MM.1S (cell line): Measurements from ENCODE around the gene MGAT1.

Experiments used
- EZH2 ChIP-seq: fragments of 300-600 bp; sonication (generic); optimal IDR thresholded peaks from 2 replicates; pipeline ENCODE3; 2017; ENCODE audit warnings: low read depth, mild to moderate bottlenecking, antibody characterized with exemption, low read length, mixed read lengths
- EZH2phosphoT487 ChIP-seq: fragments of 300-600 bp; sonication (generic); IDR thresholded peaks from 2 replicates; pipeline ENCODE4 v1.6.1; 2018; ENCODE audit warnings: antibody characterized with exemption, low read length
- TF ChIP-seq, protein P1 (sequence below): fragments of 300-600 bp; sonication (generic); IDR thresholded peaks from 2 replicates; pipeline ENCODE4 v1.5.1; 2016; ENCODE audit warnings: antibody characterized with exemption, low read length, mixed read lengths

GRCh38 chr5:180791611-180792213, 10.9 kb downstream of the MGAT1 start:
- TF ChIP-seq, protein P1, sequence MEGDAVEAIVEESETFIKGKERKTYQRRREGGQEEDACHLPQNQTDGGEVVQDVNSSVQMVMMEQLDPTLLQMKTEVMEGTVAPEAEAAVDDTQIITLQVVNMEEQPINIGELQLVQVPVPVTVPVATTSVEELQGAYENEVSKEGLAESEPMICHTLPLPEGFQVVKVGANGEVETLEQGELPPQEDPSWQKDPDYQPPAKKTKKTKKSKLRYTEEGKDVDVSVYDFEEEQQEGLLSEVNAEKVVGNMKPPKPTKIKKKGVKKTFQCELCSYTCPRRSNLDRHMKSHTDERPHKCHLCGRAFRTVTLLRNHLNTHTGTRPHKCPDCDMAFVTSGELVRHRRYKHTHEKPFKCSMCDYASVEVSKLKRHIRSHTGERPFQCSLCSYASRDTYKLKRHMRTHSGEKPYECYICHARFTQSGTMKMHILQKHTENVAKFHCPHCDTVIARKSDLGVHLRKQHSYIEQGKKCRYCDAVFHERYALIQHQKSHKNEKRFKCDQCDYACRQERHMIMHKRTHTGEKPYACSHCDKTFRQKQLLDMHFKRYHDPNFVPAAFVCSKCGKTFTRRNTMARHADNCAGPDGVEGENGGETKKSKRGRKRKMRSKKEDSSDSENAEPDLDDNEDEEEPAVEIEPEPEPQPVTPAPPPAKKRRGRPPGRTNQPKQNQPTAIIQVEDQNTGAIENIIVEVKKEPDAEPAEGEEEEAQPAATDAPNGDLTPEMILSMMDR = no peak
- TF ChIP-seq EZH2 (no peak), EZH2phosphoT487 (no peak)
